HG03520 (cell line): ENCODE results near the gene ERBIN.
"Not testable (repeated sequence)": the region's sequence is repeated elsewhere in the genome, so short reads cannot be mapped to it uniquely, and the experiment has no call there.

Experiments
- ATAC-seq: cut with Tn5 transposase; IDR thresholded peaks from one replicate; pipeline ENCODE4 v1.9.1; 2021; ENCODE audit warnings: mild to moderate bottlenecking, moderate library complexity; ENCODE audit not compliant: unreplicated experiment

The ERBIN gene

GRCh38 chr5:65955746-65956145 is 29.4 kb downstream of the ERBIN start:
- ATAC-seq = no peak

GRCh38 chr5:65957703-65958102 is 31.3 kb downstream of the ERBIN start:
- ATAC-seq = not testable (repeated sequence)

- peak; percentile 95 for ATAC-seq
Measured at GRCh38 chr5:65961633-65962032, 35.3 kb downstream of the ERBIN start.

GRCh38 chr5:65967288-65968066 is 41.1 kb downstream of the ERBIN start:
- ATAC-seq = no peak

GRCh38 chr5:65969539-65970393 is 43.4 kb downstream of the ERBIN start:
- no peak for ATAC-seq

GRCh38 chr5:65970481-65971367 is 44.3 kb downstream of the ERBIN start:
- no peak for ATAC-seq

- no peak for ATAC-seq
Measured at GRCh38 chr5:65971643-65972042, 45.3 kb downstream of the ERBIN start.

- ATAC-seq = not testable (repeated sequence)
Measured at GRCh38 chr5:65972896-65973295, 46.5 kb downstream of the ERBIN start.

GRCh38 chr5:65978251-65978650 is 51.9 kb downstream of the ERBIN start:
- ATAC-seq = no peak

- ATAC-seq = no peak
Measured at GRCh38 chr5:65981548-65981947, 55.2 kb downstream of the ERBIN start.

- ATAC-seq = no peak
Measured at GRCh38 chr5:65981969-65982619, 55.7 kb downstream of the ERBIN start.

GRCh38 chr5:65982635-65983034 is 56.3 kb downstream of the ERBIN start:
- no peak for ATAC-seq

GRCh38 chr5:65984098-65984885 is 57.9 kb downstream of the ERBIN start:
- no peak for ATAC-seq

GRCh38 chr5:65986050-65986451 is 59.7 kb downstream of the ERBIN start:
- ATAC-seq = no peak

GRCh38 chr5:65986796-65987195 is 60.4 kb downstream of the ERBIN start:
- no peak for ATAC-seq

- ATAC-seq = no peak
Measured at GRCh38 chr5:65987982-65988381, 61.6 kb downstream of the ERBIN start.

GRCh38 chr5:65989158-65989557 is 62.8 kb downstream of the ERBIN start:
- no peak for ATAC-seq

- ATAC-seq = no peak
Measured at GRCh38 chr5:65992630-65993029, 66.3 kb downstream of the ERBIN start.

GRCh38 chr5:65994117-65994786 is 67.9 kb downstream of the ERBIN start:
- ATAC-seq = no peak
